NCI-H82 treated with DMSO at 0.1 percent for 48 hours (cell line): ENCODE measurements around the gene ABCA7.

Experiments
- DNase-seq: peaks from one replicate; lab custom pipeline; 2025; ENCODE audit not compliant: unreplicated experiment; lab: John Stamatoyannopoulos, UW

The ABCA7 gene

DNA sequence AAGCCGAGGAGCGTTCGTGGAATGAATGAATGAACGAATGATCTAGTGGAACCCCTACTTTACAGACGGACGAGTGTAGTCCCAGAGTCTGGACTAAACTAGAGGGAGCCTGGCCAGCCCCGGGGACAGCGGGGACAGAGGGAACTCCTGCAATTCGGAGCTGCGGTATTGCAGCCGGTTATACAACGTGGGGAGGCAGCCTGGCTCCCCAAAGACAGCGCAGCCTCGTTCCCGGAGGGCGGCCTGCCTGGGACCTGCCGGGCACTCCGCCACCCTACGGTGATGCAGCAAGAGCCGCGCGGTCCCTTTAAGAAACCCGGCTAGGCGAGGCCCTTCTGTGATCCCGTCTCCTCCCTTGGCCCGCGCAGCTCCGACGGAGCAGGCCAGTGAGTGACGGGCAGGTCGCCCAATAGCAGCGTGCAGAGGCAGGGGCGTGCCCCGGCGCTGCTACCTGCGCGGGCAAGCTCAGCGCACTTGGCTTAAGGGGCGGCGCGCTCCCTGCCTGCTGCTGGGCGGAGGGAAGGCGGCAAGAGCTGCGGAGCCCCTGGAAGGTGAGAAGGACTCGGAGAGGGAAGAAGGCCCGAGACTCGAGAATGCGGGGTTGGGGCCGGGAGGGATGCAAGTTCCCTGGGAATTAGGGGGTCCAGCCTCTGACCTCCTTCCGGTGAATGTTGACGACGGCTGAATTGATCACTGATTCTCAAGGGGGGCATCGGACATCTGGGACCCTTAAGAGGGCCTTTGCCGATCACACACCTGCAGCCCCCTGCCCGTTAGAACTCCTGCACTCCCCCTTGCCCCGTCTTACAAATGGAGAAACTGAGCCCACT lies at the start of gene ABCA7:
TSS of gene ABCA7 (plus strand) at position 462 of the 830 bp plus-strand sequence. CDS start 1,255 bp downstream, outside the sequence.
- peak; percentile 89 for DNase-seq

DNA sequence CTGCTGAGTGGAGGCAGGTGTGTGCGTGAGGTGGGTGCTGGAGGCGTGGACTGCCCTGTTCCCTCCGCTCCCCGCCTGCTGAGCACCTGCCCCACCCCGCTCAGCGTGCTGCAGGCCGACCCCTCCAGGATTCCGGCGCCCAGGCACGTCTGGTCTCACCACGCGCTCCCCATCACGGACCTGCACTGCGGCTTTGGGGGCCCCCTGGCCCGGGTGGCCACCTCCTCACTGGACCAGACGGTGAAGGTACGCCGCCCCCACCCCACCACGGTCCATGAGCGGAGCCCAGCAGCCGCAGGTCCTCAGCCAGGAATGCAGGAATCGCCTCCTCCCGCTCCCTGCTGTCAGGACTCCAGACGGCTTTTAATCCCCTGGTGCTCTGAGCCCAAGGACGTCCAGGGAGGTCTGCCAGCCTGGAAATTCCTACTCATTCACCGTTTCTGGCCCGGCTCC lies 49.8 kb upstream of the ABCA7 start:
- DNase-seq, result no peak

DNA sequence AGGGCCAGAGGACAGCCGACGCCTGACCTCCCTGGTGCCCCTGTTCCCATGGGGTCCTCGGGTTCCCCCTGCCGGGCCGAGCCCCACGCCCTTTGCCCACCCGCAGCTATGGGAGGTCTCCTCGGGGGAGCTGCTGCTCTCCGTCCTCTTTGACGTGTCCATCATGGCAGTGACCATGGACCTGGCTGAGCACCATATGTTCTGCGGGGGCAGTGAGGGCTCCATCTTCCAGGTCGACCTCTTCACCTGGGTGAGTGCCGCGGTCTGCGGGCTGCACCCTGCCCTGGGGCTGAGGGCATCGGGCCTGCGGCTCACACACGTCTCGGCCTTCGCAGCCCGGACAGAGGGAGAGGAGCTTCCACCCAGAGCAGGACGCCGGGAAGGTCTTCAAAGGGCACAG lies 49.2 kb upstream of the ABCA7 start:
- DNase-seq, result no peak

DNA sequence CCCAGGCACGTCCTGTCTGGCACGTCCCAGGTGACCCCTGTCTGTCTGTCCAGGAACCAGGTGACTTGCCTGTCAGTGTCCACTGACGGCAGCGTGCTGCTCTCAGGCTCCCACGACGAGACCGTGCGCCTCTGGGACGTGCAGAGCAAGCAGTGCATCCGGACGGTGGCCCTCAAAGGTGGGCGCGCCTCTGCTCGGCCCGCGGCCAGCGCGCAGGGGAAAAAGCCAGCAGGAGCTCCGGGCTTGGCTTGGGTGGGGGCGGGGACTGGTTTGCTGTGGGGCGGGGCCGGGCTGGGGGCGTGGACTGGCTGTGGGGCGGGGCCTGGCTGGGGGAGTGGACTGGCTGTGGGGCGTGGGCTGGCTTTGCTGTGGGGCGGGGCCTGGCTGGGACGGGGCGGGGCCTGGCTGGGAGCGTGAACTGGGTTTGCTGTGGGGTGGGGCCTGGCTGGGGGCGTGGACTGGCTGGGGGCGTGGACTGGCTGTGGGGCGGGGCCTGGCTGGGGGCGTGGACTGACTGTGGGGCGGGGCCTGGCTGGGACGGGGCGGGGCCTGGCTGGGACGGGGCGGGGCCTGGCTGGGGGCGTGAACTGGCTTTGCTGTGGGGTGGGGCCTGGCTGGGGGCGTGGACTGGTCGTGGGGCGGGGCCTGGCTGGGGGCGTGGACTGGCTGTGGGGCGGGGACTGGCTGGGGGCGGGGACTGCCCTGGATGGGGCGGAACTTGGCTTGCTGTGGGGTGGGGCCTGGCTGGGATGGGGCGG lies 48.6 kb upstream of the ABCA7 start:
- no peak for DNase-seq

DNA sequence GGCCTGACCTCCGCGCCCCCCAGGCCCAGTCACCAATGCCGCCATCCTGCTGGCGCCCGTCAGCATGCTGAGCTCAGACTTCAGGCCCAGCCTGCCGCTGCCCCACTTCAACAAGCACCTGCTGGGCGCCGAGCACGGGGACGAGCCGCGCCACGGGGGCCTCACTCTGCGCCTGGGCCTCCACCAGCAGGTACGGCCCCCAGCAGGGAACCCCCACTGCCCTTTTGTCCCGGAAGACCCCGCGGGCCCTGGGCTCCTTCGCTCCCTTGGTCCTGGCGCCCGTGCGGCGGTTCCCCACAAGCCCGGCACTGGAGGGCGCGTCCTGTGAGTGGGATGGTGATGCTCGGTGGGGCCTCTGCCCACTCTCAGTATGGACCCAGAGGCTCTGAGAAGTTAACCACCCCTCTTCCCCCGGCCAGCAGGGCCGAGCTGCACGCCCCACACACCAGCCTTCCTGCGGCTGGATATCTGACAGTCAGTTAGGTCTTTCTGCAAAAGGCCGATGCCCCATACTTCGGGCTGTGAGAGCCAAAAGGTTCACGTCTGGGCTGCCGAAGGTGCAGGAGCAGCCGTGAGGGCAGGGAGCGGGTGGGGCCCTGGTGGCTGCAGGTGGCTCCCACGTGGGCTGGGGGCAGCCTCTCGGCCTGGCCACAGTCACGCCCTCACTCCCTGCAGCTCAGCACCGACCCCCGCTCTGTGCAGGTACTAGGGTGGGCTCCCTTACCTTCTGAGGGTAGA lies 47.8 kb upstream of the ABCA7 start:
- DNase-seq, result no peak

- DNase-seq, result no peak
Measured at GRCh38 chr19:992670-993055, 47.2 kb upstream of the ABCA7 start.

DNA sequence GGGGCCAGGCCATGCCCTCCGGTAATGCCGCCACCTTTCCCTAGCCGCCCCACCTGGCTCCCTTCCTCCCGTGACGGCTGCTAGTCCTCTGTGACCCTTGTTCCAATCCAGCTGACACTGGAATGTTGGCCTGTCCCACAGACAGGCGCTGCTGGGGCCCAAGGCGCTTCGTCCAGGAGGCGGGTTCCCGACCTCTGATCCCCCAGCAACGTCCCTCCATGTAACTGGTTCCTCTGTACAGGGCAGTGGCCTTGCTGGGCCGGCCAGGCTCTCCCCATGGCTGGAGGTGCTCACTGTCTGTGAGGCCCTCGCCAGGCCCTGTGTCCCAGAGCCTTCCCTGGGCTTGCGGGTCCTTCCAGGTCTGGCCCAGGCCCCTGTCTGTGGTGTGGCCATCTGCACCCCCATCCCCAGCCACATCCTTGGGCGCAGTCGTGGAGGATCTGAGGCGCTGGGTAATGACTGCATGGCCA lies 46.5 kb upstream of the ABCA7 start:
- no peak for DNase-seq

- DNase-seq, result no peak
Measured at GRCh38 chr19:993831-994393, 46.0 kb upstream of the ABCA7 start.

GRCh38 chr19:994516-994915 lies 45.4 kb upstream of the ABCA7 start:
- DNase-seq, result no peak

GRCh38 chr19:995051-995827 lies 44.7 kb upstream of the ABCA7 start:
- no peak for DNase-seq

- peak; percentile 3 for DNase-seq
Measured at GRCh38 chr19:996051-996838, 43.7 kb upstream of the ABCA7 start.

GRCh38 chr19:998064-998463 lies 41.8 kb upstream of the ABCA7 start:
- no peak for DNase-seq

DNA sequence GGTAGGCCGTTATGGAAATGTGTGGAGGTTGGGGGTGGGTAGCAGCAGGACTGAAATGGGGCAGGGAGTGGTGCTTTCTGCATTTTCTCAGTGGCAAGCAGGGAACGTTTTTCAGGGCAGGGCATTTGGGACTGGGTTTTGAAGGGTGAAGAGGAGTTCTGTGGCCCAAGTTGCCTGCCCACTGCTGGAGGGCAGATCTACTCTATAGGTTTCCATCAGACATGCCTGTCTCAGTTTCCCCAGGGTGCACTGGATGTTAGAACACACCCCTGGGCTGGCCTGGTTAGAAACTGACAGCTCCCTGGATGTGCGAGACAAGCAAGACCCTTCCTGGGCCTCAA lies 40.6 kb upstream of the ABCA7 start:
- no peak for DNase-seq

- no peak for DNase-seq
Measured at GRCh38 chr19:1000095-1000494, 39.8 kb upstream of the ABCA7 start, which contains the start of gene GRIN3B. TSS of gene GRIN3B (plus strand) at chr19:1000419. CDS start at chr19:1000438, 19 bp downstream.

DNA sequence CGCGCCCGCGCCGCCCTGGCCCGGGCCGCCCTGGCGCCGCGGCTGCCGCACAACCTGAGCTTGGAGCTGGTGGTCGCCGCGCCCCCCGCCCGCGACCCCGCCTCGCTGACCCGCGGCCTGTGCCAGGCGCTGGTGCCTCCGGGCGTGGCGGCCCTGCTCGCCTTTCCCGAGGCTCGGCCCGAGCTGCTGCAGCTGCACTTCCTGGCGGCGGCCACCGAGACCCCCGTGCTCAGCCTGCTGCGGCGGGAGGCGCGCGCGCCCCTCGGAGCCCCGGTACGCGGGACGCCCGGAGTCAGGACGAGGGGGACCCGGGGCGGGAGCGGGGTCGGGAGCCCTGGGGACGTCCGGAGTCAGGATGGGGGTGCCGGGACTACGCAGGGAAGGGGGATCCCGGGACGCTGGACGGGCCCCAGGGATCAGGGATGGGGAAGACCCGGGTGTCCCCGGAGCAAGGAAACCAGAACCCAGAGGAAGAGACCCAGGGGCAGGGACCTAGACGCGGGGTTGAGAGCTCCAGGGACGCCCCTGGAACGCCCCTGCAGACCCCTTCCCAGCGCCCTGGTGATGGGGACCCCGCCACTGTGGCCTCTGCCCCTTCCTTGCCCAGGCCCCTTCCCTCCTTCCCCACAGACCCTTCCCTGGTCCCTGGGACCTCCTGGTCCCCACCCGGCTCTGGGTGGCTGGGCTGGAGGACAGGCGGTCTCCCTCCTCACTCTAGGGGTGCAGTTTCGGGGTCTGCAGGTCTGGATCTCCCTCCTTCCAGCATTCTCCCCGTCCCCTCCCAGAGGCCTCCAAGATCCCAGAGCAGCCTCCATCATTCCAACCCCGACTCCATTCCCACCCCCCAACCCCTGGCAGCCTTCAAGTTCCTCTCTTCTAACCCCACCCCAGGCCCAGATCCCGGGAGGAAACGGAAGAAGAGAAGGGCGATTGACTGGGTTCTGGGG lies 39.0 kb upstream of the ABCA7 start:
- no peak for DNase-seq

- no peak for DNase-seq
Measured at GRCh38 chr19:1001538-1002166, 38.3 kb upstream of the ABCA7 start.

DNA sequence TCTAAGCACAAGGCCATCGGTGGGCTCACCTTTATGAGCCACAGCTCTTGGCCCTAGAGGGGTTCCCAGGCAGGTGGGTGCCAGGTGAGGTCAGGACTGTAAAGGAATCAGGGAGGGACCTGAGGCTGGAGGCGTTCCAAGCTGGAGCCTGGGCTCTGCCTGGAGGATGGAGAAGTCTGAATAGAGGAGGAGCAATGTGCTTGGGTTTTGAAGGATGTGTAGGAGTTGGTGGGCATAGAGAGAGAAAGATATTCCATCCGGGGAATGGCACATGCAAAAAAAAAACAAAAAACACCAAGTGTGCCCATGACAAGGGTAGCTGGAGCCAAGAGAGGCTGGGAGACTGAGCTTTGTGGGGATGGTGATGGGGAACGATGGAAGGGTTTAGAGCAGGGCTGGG lies 37.3 kb upstream of the ABCA7 start:
- no peak for DNase-seq

DNA sequence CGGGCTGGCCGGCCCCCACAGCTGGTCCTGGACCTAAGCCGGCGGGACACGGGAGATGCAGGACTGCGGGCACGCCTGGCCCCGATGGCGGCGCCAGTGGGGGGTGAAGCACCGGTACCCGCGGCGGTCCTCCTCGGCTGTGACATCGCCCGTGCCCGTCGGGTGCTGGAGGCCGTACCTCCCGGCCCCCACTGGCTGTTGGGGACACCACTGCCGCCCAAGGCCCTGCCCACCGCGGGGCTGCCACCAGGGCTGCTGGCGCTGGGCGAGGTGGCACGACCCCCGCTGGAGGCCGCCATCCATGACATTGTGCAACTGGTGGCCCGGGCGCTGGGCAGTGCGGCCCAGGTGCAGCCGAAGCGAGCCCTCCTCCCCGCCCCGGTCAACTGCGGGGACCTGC lies 36.6 kb upstream of the ABCA7 start:
- DNase-seq, result no peak
